HepG2 (cell line): Measurements from ENCODE around the gene KIF7.

Experiments
- JUN ChIP-seq: sonication (generic); formaldehyde crosslinking; IDR thresholded peaks from 2 replicates; pipeline ENCODE4 v1.4.0; 2020; ENCODE audit warnings: mild to moderate bottlenecking, missing genetic modification reagents
- NFKBIZ ChIP-seq: IDR thresholded peaks from 2 replicates; pipeline ENCODE4 v1.6.1; 2018; ENCODE audit warnings: missing genetic modification reagents, missing compliant biosample characterization
- ZBTB44 ChIP-seq: sonication (generic); formaldehyde crosslinking; IDR thresholded peaks from 2 replicates; pipeline ENCODE4 v1.4.0; 2020; ENCODE audit warnings: missing genetic modification reagents
- ZNF138 ChIP-seq: sonication (generic); formaldehyde crosslinking; IDR thresholded peaks from 2 replicates; pipeline ENCODE4 v1.5.0; 2020; ENCODE audit warnings: mild to moderate bottlenecking, low read depth, missing genetic modification reagents
- ZNF547 ChIP-seq: sonication (generic); formaldehyde crosslinking; IDR thresholded peaks from 2 replicates; pipeline ENCODE4 v1.5.1; 2020; ENCODE audit warnings: mild to moderate bottlenecking, missing genetic modification reagents
- ZNF615 ChIP-seq: sonication (generic); formaldehyde crosslinking; IDR thresholded peaks from 2 replicates; pipeline ENCODE4 v1.5.0; 2020; ENCODE audit warnings: mild to moderate bottlenecking, missing genetic modification reagents, borderline replicate concordance

- no peak for TF ChIP-seq JUN (CRISPR knock-in tag)
- no peak for TF ChIP-seq ZBTB44
- TF ChIP-seq ZNF615 (CRISPR knock-in tag): no peak
- no peak for TF ChIP-seq NFKBIZ (CRISPR knock-in tag)
- TF ChIP-seq ZNF547 (CRISPR knock-in tag): no peak
- TF ChIP-seq ZNF138 (CRISPR knock-in tag): no peak
These were observed 68.6 kb downstream of the KIF7 start for GRCh38 chr15:89586651-89587050.
